HepG2 (cell line): Measurements from ENCODE around the gene ZNF562. TPM values are rescaled to one million over a fixed set of nuclear protein-coding genes. Genes with fewer than 3 reads are reported as not detected.
A peak's percentile ranks its signal among the peaks of the same experiment; 100 is the strongest.

Source experiments
- BCL6 ChIP-seq: IDR thresholded peaks from 2 replicates; pipeline ENCODE4 v1.6.1; 2016; ENCODE audit warnings: missing genetic modification reagents, missing compliant biosample characterization
- CHD2 ChIP-seq: IDR thresholded peaks from 2 replicates; pipeline ENCODE4 v1.6.1; 2011; ENCODE audit warnings: low read depth, low read length, improper control_type of control experiment
- FOXK2 ChIP-seq: fragments of 450-650 bp; IDR thresholded peaks from 2 replicates; pipeline ENCODE4 v1.6.1; 2016
- GABPA ChIP-seq, 2 experiments: IDR thresholded peaks; 2 replicates each; pipeline ENCODE4 v1.6.1; 2011 to 2016; ENCODE audit warnings: low read depth in 2 of 2, low read length in 1 of 2, missing biosample characterization in 1 of 2, missing genetic modification characterization in 1 of 2
- HDAC1 ChIP-seq: sonication (generic); formaldehyde crosslinking; IDR thresholded peaks from 2 replicates; pipeline ENCODE4 v1.5.1; 2020; ENCODE audit warnings: mild to moderate bottlenecking, missing genetic modification reagents
- HNRNPUL1 ChIP-seq: fragments of 200-400 bp; formaldehyde crosslinking; IDR thresholded peaks from 2 replicates; pipeline ENCODE4 v1.6.1; 2017; ENCODE audit warnings: low read depth, mild to moderate bottlenecking, low read length, moderate library complexity
- KDM3A ChIP-seq: IDR thresholded peaks from 2 replicates; pipeline ENCODE4 v1.6.1; 2018; ENCODE audit warnings: low read depth, missing compliant biosample characterization
- NFATC3 ChIP-seq: sonication (generic); formaldehyde crosslinking; IDR thresholded peaks from 2 replicates; pipeline ENCODE4 v1.5.1; 2020; ENCODE audit warnings: mild to moderate bottlenecking, missing genetic modification reagents
- ZFX ChIP-seq: sonication (generic); formaldehyde crosslinking; IDR thresholded peaks from 2 replicates; pipeline ENCODE4 v1.4.0; 2020; ENCODE audit warnings: mild to moderate bottlenecking, low read depth, missing genetic modification reagents, moderate library complexity
- ZMAT3 ChIP-seq: sonication (generic); formaldehyde crosslinking; conservative IDR thresholded peaks from 2 replicates; pipeline ENCODE4 v1.7.0; 2021; ENCODE audit warnings: missing genetic modification reagents
- ZNF549 ChIP-seq: sonication (generic); formaldehyde crosslinking; IDR thresholded peaks from 2 replicates; pipeline ENCODE4 v1.5.0; 2020; ENCODE audit warnings: missing genetic modification reagents
- ZNF598 ChIP-seq: sonication (generic); formaldehyde crosslinking; IDR thresholded peaks from 2 replicates; pipeline ENCODE4 v1.5.1; 2020; ENCODE audit warnings: mild to moderate bottlenecking, missing genetic modification reagents, borderline replicate concordance
- ZNF816 ChIP-seq: sonication (generic); formaldehyde crosslinking; IDR thresholded peaks from 2 replicates; pipeline ENCODE4 v1.8.0; 2022; ENCODE audit warnings: missing genetic modification reagents, mild to moderate bottlenecking, borderline replicate concordance
- polyA plus RNA-seq, 8 experiments: library from polyadenylated mRNA; depleted of rRNA in 3 of 8; stranded (reverse) in 7 of 8; unstranded in 1 of 8; fragments of >200 nt; fragmentation: Illumina TruSeq in 4 of 8; extraction: Trizol in 4 of 8; gene quantifications; 2 replicates each; pipeline versions ENCODE4 v1.2.1 to v1.2.3, GENCODE V29; 2011 to 2016; ENCODE audit warnings: low read depth in 4 of 8, missing spikeins in 1 of 8, mixed read lengths in 1 of 8; ENCODE audit not compliant: insufficient read depth in 1 of 8
- total RNA-seq, 5 experiments: library from RNA; depleted of rRNA; stranded (reverse); fragments of >200 nt; fragmentation: Illumina TruSeq; extraction: Trizol; gene quantifications; 2 replicates each; pipeline ENCODE4 v1.2.3, GENCODE V29; 2016; ENCODE audit warnings: low read depth in 1 of 5
- TF ChIP-seq, protein P1 (sequence below): sonication (generic); formaldehyde crosslinking; IDR thresholded peaks from 2 replicates; pipeline ENCODE4 v1.5.1; 2020; ENCODE audit warnings: missing genetic modification reagents, mild to moderate bottlenecking, borderline replicate concordance
- TF ChIP-seq, protein P2 (sequence below): sonication (generic); formaldehyde crosslinking; IDR thresholded peaks from 2 replicates; pipeline ENCODE4 v1.5.0; 2020; ENCODE audit warnings: missing genetic modification reagents
- TF ChIP-seq, protein P3 (sequence below): sonication (generic); formaldehyde crosslinking; IDR thresholded peaks from 2 replicates; pipeline ENCODE4 v1.5.0; 2020; ENCODE audit warnings: mild to moderate bottlenecking, missing genetic modification reagents, borderline replicate concordance
- TF ChIP-seq, protein P4 (sequence below): sonication (generic); formaldehyde crosslinking; IDR thresholded peaks from 2 replicates; pipeline ENCODE4 v1.4.0; 2020; ENCODE audit warnings: missing genetic modification reagents
- TF ChIP-seq, protein P5 (sequence below): sonication (generic); formaldehyde crosslinking; IDR thresholded peaks from 2 replicates; pipeline ENCODE4 v1.5.0; 2020; ENCODE audit warnings: missing genetic modification reagents

The ZNF562 gene
- total and polyA plus RNA-seq, 2 of the 13 experiments (the other 11 are each of a cell fraction or from before 2014, with no cell fraction given): 13.1 to 32.7 TPM

DNA sequence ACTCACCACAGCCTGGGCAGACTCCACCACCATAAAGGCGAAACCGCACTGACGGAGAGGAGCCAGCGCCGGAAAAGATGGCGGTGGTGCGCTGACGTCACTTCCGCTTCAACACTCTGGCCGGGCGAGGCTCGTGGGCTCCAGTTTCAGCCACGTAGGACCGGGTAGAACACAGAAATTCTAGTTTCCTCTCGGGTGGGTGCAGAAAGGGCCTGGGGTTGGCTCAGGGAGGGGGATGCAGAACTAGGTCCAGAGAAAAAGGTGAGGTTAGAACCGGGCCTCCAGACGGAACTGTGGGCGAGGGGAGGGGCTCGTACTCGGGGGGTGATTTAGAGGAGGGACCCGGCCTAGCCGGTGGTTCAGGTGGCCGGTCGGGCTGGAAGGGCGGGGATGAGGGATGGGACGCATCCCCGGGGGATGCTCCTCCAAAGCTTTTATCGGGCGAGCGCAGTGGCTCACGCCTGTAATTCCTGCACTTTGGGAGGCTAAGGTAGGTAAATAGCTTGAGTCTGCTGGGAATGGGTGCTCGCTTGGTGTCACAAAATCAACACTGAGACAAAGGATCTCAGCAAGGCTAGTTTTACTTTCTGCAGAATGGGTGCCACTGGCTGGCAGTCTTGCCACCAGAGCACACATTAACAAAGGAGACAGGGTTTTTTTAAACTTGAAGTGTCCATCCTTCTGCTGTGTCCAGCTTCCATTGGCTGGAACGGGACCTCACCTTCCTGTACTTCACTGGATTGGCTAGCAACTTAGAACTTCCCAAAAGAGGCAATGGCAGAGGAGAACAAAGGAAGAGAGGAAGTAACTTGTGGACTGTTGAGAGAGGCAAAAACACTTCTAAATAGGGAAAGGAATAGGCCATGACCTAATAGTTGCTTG is 53.5 kb downstream of the ZNF562 start, which contains the start of gene ZNF561 (continued):
- TF ChIP-seq, protein P1, sequence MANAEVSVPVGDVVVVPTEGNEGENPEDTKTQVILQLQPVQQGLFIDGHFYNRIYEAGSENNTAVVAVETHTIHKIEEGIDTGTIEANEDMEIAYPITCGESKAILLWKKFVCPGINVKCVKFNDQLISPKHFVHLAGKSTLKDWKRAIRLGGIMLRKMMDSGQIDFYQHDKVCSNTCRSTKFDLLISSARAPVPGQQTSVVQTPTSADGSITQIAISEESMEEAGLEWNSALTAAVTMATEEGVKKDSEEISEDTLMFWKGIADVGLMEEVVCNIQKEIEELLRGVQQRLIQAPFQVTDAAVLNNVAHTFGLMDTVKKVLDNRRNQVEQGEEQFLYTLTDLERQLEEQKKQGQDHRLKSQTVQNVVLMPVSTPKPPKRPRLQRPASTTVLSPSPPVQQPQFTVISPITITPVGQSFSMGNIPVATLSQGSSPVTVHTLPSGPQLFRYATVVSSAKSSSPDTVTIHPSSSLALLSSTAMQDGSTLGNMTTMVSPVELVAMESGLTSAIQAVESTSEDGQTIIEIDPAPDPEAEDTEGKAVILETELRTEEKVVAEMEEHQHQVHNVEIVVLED: peak; percentile 52; the same call in 1 of the 2 replicates
- TF ChIP-seq ZMAT3 (CRISPR knock-in tag) (no peak), ZNF598 (peak; percentile 78; the same call in 1 of the 2 replicates), HNRNPUL1 (no peak), ZFX (peak; percentile 97), GABPA (IDR thresholded peaks at IDR 0.05; ENCODE audit: low read depth, low read length) (peak; percentile 78), GABPA (CRISPR knock-in tag; IDR thresholded peaks at IDR 0.05; ENCODE audit: low read depth) (peak; percentile 95), KDM3A (CRISPR knock-in tag) (no peak), ZNF549 (CRISPR knock-in tag) (no peak), HDAC1 (peak; percentile 87), CHD2 (no peak; the same call in 1 of the 2 replicates), BCL6 (CRISPR knock-in tag) (no peak), NFATC3 (no peak), ZNF816 (CRISPR knock-in tag) (no peak; the same call in 1 of the 2 replicates), FOXK2 (no peak)
- TF ChIP-seq, protein P2, sequence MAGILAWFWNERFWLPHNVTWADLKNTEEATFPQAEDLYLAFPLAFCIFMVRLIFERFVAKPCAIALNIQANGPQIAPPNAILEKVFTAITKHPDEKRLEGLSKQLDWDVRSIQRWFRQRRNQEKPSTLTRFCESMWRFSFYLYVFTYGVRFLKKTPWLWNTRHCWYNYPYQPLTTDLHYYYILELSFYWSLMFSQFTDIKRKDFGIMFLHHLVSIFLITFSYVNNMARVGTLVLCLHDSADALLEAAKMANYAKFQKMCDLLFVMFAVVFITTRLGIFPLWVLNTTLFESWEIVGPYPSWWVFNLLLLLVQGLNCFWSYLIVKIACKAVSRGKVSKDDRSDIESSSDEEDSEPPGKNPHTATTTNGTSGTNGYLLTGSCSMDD (CRISPR knock-in tag): no peak
- TF ChIP-seq, protein P3, sequence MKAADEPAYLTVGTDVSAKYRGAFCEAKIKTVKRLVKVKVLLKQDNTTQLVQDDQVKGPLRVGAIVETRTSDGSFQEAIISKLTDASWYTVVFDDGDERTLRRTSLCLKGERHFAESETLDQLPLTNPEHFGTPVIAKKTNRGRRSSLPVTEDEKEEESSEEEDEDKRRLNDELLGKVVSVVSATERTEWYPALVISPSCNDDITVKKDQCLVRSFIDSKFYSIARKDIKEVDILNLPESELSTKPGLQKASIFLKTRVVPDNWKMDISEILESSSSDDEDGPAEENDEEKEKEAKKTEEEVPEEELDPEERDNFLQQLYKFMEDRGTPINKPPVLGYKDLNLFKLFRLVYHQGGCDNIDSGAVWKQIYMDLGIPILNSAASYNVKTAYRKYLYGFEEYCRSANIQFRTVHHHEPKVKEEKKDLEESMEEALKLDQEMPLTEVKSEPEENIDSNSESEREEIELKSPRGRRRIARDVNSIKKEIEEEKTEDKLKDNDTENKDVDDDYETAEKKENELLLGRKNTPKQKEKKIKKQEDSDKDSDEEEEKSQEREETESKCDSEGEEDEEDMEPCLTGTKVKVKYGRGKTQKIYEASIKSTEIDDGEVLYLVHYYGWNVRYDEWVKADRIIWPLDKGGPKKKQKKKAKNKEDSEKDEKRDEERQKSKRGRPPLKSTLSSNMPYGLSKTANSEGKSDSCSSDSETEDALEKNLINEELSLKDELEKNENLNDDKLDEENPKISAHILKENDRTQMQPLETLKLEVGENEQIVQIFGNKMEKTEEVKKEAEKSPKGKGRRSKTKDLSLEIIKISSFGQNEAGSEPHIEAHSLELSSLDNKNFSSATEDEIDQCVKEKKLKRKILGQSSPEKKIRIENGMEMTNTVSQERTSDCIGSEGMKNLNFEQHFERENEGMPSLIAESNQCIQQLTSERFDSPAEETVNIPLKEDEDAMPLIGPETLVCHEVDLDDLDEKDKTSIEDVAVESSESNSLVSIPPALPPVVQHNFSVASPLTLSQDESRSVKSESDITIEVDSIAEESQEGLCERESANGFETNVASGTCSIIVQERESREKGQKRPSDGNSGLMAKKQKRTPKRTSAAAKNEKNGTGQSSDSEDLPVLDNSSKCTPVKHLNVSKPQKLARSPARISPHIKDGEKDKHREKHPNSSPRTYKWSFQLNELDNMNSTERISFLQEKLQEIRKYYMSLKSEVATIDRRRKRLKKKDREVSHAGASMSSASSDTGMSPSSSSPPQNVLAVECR: peak; percentile 84
- TF ChIP-seq, protein P4, sequence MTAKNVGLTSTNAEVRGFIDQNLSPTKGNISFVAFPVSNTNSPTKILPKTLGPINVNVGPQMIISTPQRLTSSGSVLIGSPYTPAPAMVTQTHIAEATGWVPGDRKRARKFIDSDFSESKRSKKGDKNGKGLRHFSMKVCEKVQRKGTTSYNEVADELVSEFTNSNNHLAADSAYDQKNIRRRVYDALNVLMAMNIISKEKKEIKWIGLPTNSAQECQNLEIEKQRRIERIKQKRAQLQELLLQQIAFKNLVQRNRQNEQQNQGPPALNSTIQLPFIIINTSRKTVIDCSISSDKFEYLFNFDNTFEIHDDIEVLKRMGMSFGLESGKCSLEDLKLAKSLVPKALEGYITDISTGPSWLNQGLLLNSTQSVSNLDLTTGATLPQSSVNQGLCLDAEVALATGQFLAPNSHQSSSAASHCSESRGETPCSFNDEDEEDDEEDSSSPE (CRISPR knock-in tag): no peak
- TF ChIP-seq, protein P5, sequence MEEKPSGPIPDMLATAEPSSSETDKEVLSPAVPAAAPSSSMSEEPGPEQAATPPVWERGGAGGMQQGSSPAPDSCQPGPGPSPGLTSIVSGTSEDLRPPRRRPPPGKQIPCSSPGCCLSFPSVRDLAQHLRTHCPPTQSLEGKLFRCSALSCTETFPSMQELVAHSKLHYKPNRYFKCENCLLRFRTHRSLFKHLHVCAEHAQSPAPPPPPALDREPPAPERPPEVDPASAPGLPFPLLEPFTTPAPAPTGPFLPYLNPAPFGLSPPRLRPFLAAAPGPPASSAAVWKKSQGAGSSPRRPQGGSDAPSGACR: no peak
